Ishikawa (cell line): ENCODE results near the gene GNAI1.

Experiments
- CEBPB ChIP-seq: IDR thresholded peaks from 2 replicates; pipeline ENCODE4 v1.6.1; 2012
- CREB1 ChIP-seq: IDR thresholded peaks from 2 replicates; pipeline ENCODE4 v1.6.1; 2012; ENCODE audit warnings: low read depth
- EGR1 ChIP-seq: IDR thresholded peaks from 2 replicates; pipeline ENCODE4 v1.6.1; 2012
- EP300 ChIP-seq: IDR thresholded peaks from 2 replicates; pipeline ENCODE4 v1.6.1; 2012; ENCODE audit warnings: borderline replicate concordance
- FOXM1 ChIP-seq: IDR thresholded peaks from 2 replicates; pipeline ENCODE4 v1.6.1; 2012; ENCODE audit warnings: low read depth, borderline replicate concordance
- MAX ChIP-seq: IDR thresholded peaks from 2 replicates; pipeline ENCODE4 v1.6.1; 2012
- NFIC ChIP-seq: IDR thresholded peaks from 2 replicates; pipeline ENCODE4 v1.6.1; 2012
- RAD21 ChIP-seq: IDR thresholded peaks from 2 replicates; pipeline ENCODE4 v1.6.1; 2012; ENCODE audit warnings: low read depth
- REST ChIP-seq: IDR thresholded peaks from 2 replicates; pipeline ENCODE4 v1.6.1; 2012; ENCODE audit warnings: low read depth, mild to moderate bottlenecking
- TAF1 ChIP-seq: IDR thresholded peaks from 2 replicates; pipeline ENCODE4 v1.6.1; 2012; ENCODE audit warnings: low read depth, mild to moderate bottlenecking
- TCF12 ChIP-seq: IDR thresholded peaks from 2 replicates; pipeline ENCODE4 v1.6.1; 2012; ENCODE audit warnings: low read depth
- TEAD4 ChIP-seq: IDR thresholded peaks from 2 replicates; pipeline ENCODE4 v1.6.1; 2012
- YY1 ChIP-seq: IDR thresholded peaks from 2 replicates; pipeline ENCODE4 v1.6.1; 2012; ENCODE audit warnings: low read depth
- ZBTB7A ChIP-seq: IDR thresholded peaks from 2 replicates; pipeline ENCODE4 v1.6.1; 2012; ENCODE audit warnings: low read depth
- TF ChIP-seq, protein P1 (sequence below): IDR thresholded peaks from 2 replicates; pipeline ENCODE4 v1.6.1; 2012

GNAI1 gene

DNA sequence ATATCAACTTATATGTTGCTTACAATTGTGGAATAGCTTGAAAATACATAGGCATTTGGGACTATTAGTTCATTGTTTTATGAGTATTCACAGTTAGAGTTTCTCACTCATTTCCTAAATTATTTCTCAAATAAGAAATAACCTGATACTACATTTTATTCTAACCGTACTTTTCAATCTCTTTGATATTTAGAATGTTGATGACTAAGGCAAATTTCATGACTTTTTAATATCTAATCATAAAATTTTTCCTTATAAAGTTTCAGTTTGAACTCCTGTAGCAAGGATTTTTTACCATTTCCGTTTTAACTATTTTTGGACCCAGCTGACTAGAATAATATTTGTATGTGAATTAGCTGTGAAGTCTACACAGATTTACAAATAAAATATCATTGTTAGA, 41.3 kb upstream of the GNAI1 start:
- TF ChIP-seq ZBTB7A (no peak), TEAD4 (no peak), NFIC (no peak), RAD21 (no peak), FOXM1 (no peak)

- TF ChIP-seq, protein P1, sequence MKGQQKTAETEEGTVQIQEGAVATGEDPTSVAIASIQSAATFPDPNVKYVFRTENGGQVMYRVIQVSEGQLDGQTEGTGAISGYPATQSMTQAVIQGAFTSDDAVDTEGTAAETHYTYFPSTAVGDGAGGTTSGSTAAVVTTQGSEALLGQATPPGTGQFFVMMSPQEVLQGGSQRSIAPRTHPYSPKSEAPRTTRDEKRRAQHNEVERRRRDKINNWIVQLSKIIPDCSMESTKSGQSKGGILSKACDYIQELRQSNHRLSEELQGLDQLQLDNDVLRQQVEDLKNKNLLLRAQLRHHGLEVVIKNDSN, result no peak
- TF ChIP-seq EP300 (no peak), RAD21 (peak; percentile 46), MAX (no peak), REST (no peak)
Measured at GRCh38 chr7:80095545-80095944, 39.1 kb upstream of the GNAI1 start.

DNA sequence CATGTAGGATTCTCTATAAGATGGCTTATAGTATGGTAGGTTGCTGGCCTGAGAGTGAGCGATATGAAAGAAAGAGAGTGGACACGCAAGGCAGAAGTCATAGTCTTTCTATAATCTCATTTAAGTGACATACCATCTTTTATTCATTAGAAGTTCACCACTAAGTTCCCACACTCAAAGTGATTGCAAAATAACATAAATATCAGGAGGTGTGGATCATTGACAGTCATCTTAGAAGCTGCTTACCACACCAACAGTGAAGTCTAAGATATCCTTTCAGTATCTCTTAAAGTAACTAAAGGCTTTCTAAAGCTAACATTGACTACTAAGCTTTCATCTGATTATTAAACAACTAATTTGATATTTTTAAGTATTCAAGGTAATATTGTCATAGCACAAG, 36.9 kb upstream of the GNAI1 start:
- no peak for TF ChIP-seq TAF1
- TF ChIP-seq CEBPB, result no peak
- no peak for TF ChIP-seq REST
- no peak for TF ChIP-seq YY1
- TF ChIP-seq TEAD4, result no peak
- TF ChIP-seq MAX, result no peak
- no peak for TF ChIP-seq NFIC
- no peak for TF ChIP-seq RAD21
- TF ChIP-seq EGR1, result no peak
- TF ChIP-seq CREB1, result no peak
- no peak for TF ChIP-seq FOXM1
- no peak for TF ChIP-seq TCF12
- no peak for TF ChIP-seq ZBTB7A
- TF ChIP-seq, protein P1, result no peak
- no peak for TF ChIP-seq EP300

GRCh38 chr7:80098795-80099194, 35.8 kb upstream of the GNAI1 start:
- no peak for TF ChIP-seq RAD21
- TF ChIP-seq YY1, result no peak
- TF ChIP-seq FOXM1, result no peak
- no peak for TF ChIP-seq EGR1
- TF ChIP-seq ZBTB7A, result no peak
- TF ChIP-seq CEBPB, result no peak
- no peak for TF ChIP-seq MAX
- no peak for TF ChIP-seq EP300

- no peak for TF ChIP-seq FOXM1
- TF ChIP-seq TEAD4, result no peak
- no peak for TF ChIP-seq YY1
- no peak for TF ChIP-seq CREB1
- TF ChIP-seq EP300, result no peak
- TF ChIP-seq ZBTB7A, result no peak
- no peak for TF ChIP-seq MAX
- TF ChIP-seq RAD21, result no peak
- no peak for TF ChIP-seq REST
- no peak for TF ChIP-seq CEBPB
- TF ChIP-seq NFIC, result no peak
- TF ChIP-seq TCF12, result no peak
- TF ChIP-seq TAF1, result no peak
Measured at GRCh38 chr7:80100254-80100653, 34.4 kb upstream of the GNAI1 start.
